Measurements from ENCODE around the gene MINDY4.
A peak's percentile ranks its signal among the peaks of the same experiment; 100 is the strongest.

Gene MINDY4

GRCh38 chr7:30873207-30873606 is 102.0 kb downstream of the MINDY4 start:
- Histone ChIP-seq H3K23ac (ENCODE audit: low read depth, low read length, poor library complexity) (no peak overlapping the region), H2BK15ac (ENCODE audit: low read length) (no peak overlapping the region), H2AFZ (ENCODE audit: low read length) (no peak overlapping the region), H3K36me3 (replicated peaks in 1 of 2; ENCODE audit: control insufficient read depth in 2 of 2, insufficient read depth in 2 of 2, low read length in 2 of 2) (peaks cover 0 to 6% of the 10 kb centered on the region in 2 donors), H2BK12ac (ENCODE audit: low read length) (no peak overlapping the region), H3K27me3 (ENCODE audit: control insufficient read depth in 3 of 3, insufficient read depth in 3 of 3, low read depth in 1 of 3, low read length in 3 of 3) (no peaks in the 10 kb centered on the region), H4K8ac (ENCODE audit: low read depth, low read length) (no peak overlapping the region), H3K4me2 (ENCODE audit: insufficient read depth, low read length, poor library complexity, severe bottlenecking) (no peak overlapping the region), H3K9ac (ENCODE audit: low read depth, low read length, poor library complexity) (no peak overlapping the region), H3K27ac (replicated peaks; ENCODE audit: low read length) (no peak overlapping the region), H3K79me1 (ENCODE audit: low read depth, low read length) (no peaks in the 10 kb centered on the region), H2BK120ac (ENCODE audit: low read depth, low read length) (no peak overlapping the region), H3K4ac (ENCODE audit: low read length) (no peak overlapping the region), H2BK5ac (ENCODE audit: low read length) (no peak overlapping the region), H3K9me3 (replicated peaks in 1 of 2; ENCODE audit: control insufficient read depth in 2 of 2, insufficient read depth in 1 of 2, low read depth in 1 of 2, low read length in 2 of 2) (peaks cover 0 to 5% of the 10 kb centered on the region in 2 donors), H3K14ac (ENCODE audit: low read length) (no peak overlapping the region), H2AK5ac (ENCODE audit: low read depth, low read length) (no peak overlapping the region), H3K4me3 (ENCODE audit: low read length in 2 of 2) (no peak overlapping the region), H3K4me1 (ENCODE audit: control insufficient read depth in 2 of 2, insufficient read depth in 1 of 2, low read depth in 1 of 2, low read length in 2 of 2) (peaks cover 0 to 3% of the 10 kb centered on the region in 2 donors), H4K91ac (ENCODE audit: low read depth, low read length, poor library complexity) (no peak overlapping the region), H3K18ac (ENCODE audit: low read length) (no peak overlapping the region)
- no peak for DNase-seq (ENCODE audit: low spot score)
- no CpG with 5 or more reads among the region's 2 CpGs for WGBS, 2 donors (ENCODE audit: extremely low coverage in 2 of 2, insufficient read length in 2 of 2, insufficient replicate concordance in 1 of 2)

GRCh38 chr7:30873656-30874055 is 102.4 kb downstream of the MINDY4 start:
- Histone ChIP-seq H3K9me3 (replicated peaks in 1 of 2; ENCODE audit: control insufficient read depth in 2 of 2, insufficient read depth in 1 of 2, low read depth in 1 of 2, low read length in 2 of 2) (peaks cover 0 to 5% of the 10 kb centered on the region in 2 donors), H3K36me3 (replicated peaks in 1 of 2; ENCODE audit: control insufficient read depth in 2 of 2, insufficient read depth in 2 of 2, low read length in 2 of 2) (peaks cover 0 to 6% of the 10 kb centered on the region in 2 donors), H4K91ac (ENCODE audit: low read depth, low read length, poor library complexity) (no peak overlapping the region), H3K4ac (ENCODE audit: low read length) (no peak overlapping the region), H2BK120ac (ENCODE audit: low read depth, low read length) (no peak overlapping the region), H2BK5ac (ENCODE audit: low read length) (no peak overlapping the region), H3K27me3 (ENCODE audit: control insufficient read depth in 3 of 3, insufficient read depth in 3 of 3, low read depth in 1 of 3, low read length in 3 of 3) (no peaks in the 10 kb centered on the region), H3K4me1 (ENCODE audit: control insufficient read depth in 2 of 2, insufficient read depth in 1 of 2, low read depth in 1 of 2, low read length in 2 of 2) (peaks cover 0 to 3% of the 10 kb centered on the region in 2 donors), H4K8ac (ENCODE audit: low read depth, low read length) (no peak overlapping the region), H3K27ac (replicated peaks; ENCODE audit: low read length) (no peak overlapping the region), H2BK12ac (ENCODE audit: low read length) (no peak overlapping the region), H2BK15ac (ENCODE audit: low read length) (no peak overlapping the region), H3K14ac (ENCODE audit: low read length) (no peak overlapping the region), H3K18ac (ENCODE audit: low read length) (no peak overlapping the region), H3K79me1 (ENCODE audit: low read depth, low read length) (no peaks in the 10 kb centered on the region), H3K4me3 (ENCODE audit: low read length in 2 of 2) (no peak overlapping the region), H2AFZ (ENCODE audit: low read length) (no peak overlapping the region), H2AK5ac (ENCODE audit: low read depth, low read length) (no peak overlapping the region), H3K9ac (ENCODE audit: low read depth, low read length, poor library complexity) (no peak overlapping the region), H3K23ac (ENCODE audit: low read depth, low read length, poor library complexity) (no peak overlapping the region), H3K4me2 (ENCODE audit: insufficient read depth, low read length, poor library complexity, severe bottlenecking) (no peak overlapping the region)
- no peak for DNase-seq (ENCODE audit: low spot score)
- WGBS, 2 donors (ENCODE audit: extremely low coverage in 2 of 2, insufficient read length in 2 of 2, insufficient replicate concordance in 1 of 2) = no CpG with 5 or more reads among the region's 6 CpGs

DNA sequence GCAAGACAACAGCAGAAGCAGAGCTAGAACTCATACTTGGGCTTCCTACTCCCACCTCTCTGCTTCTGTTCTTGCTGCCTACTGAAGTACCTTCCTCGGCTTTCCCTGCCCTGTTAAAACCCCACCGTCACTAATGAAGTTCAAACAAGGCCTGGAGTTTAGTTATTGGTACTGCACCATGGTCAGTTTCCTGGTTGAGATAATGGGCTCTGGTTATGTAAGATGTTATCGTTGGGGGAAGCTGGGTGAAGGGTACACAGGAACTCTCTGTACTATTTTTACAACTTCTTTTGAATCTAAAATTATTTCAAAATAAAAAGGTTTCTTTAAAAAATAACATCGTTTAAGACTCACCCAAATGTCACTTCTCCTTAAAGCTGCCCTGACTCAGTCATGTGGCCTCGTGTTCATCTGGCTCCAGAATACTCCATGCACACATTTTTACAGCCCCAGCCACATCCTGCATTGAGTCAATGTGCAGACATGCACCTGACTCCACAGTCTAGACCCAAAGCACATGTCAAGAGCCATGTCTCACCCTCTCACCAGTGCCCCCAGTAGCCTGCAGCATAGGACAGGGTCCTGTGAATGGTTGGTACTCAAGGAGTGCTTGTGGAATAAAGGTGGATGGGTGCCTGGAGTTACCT is 103.6 kb downstream of the MINDY4 start:
- DNase-seq (ENCODE audit: low spot score) = no peak
- Histone ChIP-seq H3K9ac (ENCODE audit: low read depth, low read length, poor library complexity) (no peak overlapping the region), H3K4me3 (ENCODE audit: low read length in 2 of 2) (no peak overlapping the region), H3K9me3 (replicated peaks in 1 of 2; ENCODE audit: control insufficient read depth in 2 of 2, insufficient read depth in 1 of 2, low read depth in 1 of 2, low read length in 2 of 2) (peaks cover 0 to 5% of the 10 kb centered on the region in 2 donors), H3K27ac (replicated peaks; ENCODE audit: low read length) (no peak overlapping the region), H3K18ac (ENCODE audit: low read length) (no peak overlapping the region), H3K14ac (ENCODE audit: low read length) (no peak overlapping the region), H3K27me3 (ENCODE audit: control insufficient read depth in 3 of 3, insufficient read depth in 3 of 3, low read depth in 1 of 3, low read length in 3 of 3) (no peaks in the 10 kb centered on the region), H2BK120ac (ENCODE audit: low read depth, low read length) (no peak overlapping the region), H2AFZ (ENCODE audit: low read length) (no peak overlapping the region), H3K4me2 (ENCODE audit: insufficient read depth, low read length, poor library complexity, severe bottlenecking) (no peak overlapping the region), H2BK12ac (ENCODE audit: low read length) (no peak overlapping the region), H2BK5ac (ENCODE audit: low read length) (no peak overlapping the region), H3K79me1 (ENCODE audit: low read depth, low read length) (no peaks in the 10 kb centered on the region), H2BK15ac (ENCODE audit: low read length) (no peak overlapping the region), H2AK5ac (ENCODE audit: low read depth, low read length) (no peak overlapping the region), H3K4ac (ENCODE audit: low read length) (no peak overlapping the region), H4K91ac (ENCODE audit: low read depth, low read length, poor library complexity) (no peak overlapping the region), H3K4me1 (ENCODE audit: control insufficient read depth in 2 of 2, insufficient read depth in 1 of 2, low read depth in 1 of 2, low read length in 2 of 2) (peaks cover 7 to 11% of the 10 kb centered on the region in 2 donors), H3K36me3 (replicated peaks in 1 of 2; ENCODE audit: control insufficient read depth in 2 of 2, insufficient read depth in 2 of 2, low read length in 2 of 2) (peaks cover 0 to 6% of the 10 kb centered on the region in 2 donors), H4K8ac (ENCODE audit: low read depth, low read length) (no peak overlapping the region), H3K23ac (ENCODE audit: low read depth, low read length, poor library complexity) (no peak overlapping the region)
- WGBS, 2 donors (ENCODE audit: extremely low coverage in 2 of 2, insufficient read length in 2 of 2, insufficient replicate concordance in 1 of 2) = no CpG with 5 or more reads among the region's 5 CpGs

DNA sequence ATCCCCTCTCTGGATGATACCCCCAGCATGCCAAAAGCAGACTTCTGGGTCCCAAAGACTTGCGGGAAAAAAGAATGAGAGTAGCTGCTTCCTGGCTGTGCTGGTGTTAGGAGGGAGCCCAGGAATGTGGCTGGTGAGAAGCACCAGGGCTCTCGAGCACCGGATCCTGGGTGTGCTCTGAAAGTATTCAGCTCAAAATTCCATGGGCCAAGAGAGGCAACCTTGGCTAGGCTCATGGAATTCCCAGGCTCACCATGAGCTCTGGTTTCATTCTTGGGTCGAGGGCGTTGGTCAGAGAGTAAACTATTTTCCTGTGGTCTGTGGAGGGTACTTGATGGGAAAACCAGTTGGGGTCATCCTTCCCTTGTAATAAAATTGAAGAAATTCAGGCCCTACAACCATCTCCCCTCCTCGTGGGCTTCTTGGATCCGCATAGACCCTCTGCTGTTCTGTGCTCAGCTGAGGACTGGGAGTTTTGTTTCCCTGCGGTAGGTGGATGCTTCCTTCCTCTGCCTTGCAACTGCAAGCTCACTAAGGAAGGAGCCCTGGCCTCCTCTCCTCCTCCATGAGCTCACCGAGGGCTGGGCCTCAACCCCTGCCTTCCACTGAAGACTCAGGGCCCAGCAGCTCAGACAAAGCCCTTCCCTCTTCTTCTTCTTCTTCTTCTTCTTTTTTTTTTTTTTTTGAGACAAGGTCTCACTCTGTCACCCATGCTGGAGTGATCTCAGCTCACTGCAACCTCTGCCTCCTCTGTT is 106.0 kb downstream of the MINDY4 start:
- Histone ChIP-seq H3K4me1 (ENCODE audit: control insufficient read depth in 2 of 2, insufficient read depth in 1 of 2, low read depth in 1 of 2, low read length in 2 of 2) (peaks cover 20 to 27% of the 10 kb centered on the region in 2 donors), H3K18ac (ENCODE audit: low read length) (peak overlapping the region; percentile 44), H2AK5ac (ENCODE audit: low read depth, low read length) (no peak overlapping the region), H4K91ac (ENCODE audit: low read depth, low read length, poor library complexity) (no peak overlapping the region), H2BK120ac (ENCODE audit: low read depth, low read length) (no peak overlapping the region), H2BK15ac (ENCODE audit: low read length) (no peak overlapping the region), H3K79me1 (ENCODE audit: low read depth, low read length) (no peaks in the 10 kb centered on the region), H4K8ac (ENCODE audit: low read depth, low read length) (no peak overlapping the region), H3K14ac (ENCODE audit: low read length) (no peak overlapping the region), H3K27me3 (ENCODE audit: control insufficient read depth in 3 of 3, insufficient read depth in 3 of 3, low read depth in 1 of 3, low read length in 3 of 3) (no peaks in the 10 kb centered on the region), H2BK5ac (ENCODE audit: low read length) (peak overlapping the region; percentile 7), H3K4me2 (ENCODE audit: insufficient read depth, low read length, poor library complexity, severe bottlenecking) (no peak overlapping the region), H3K4ac (ENCODE audit: low read length) (no peak overlapping the region), H3K27ac (replicated peaks; ENCODE audit: low read length) (no peak overlapping the region), H3K9ac (ENCODE audit: low read depth, low read length, poor library complexity) (no peak overlapping the region), H3K23ac (ENCODE audit: low read depth, low read length, poor library complexity) (no peak overlapping the region), H3K4me3 (ENCODE audit: low read length in 2 of 2) (no peak overlapping the region), H3K9me3 (replicated peaks in 1 of 2; ENCODE audit: control insufficient read depth in 2 of 2, insufficient read depth in 1 of 2, low read depth in 1 of 2, low read length in 2 of 2) (peaks cover 0 to 5% of the 10 kb centered on the region in 2 donors), H2AFZ (ENCODE audit: low read length) (no peak overlapping the region), H3K36me3 (replicated peaks in 1 of 2; ENCODE audit: control insufficient read depth in 2 of 2, insufficient read depth in 2 of 2, low read length in 2 of 2) (peaks cover 0 to 6% of the 10 kb centered on the region in 2 donors), H2BK12ac (ENCODE audit: low read length) (no peak overlapping the region)
- WGBS, 2 donors (ENCODE audit: extremely low coverage in 2 of 2, insufficient read length in 2 of 2, insufficient replicate concordance in 1 of 2) = no CpG with 5 or more reads among the region's 9 CpGs
- DNase-seq (ENCODE audit: low spot score) = no peak
